ENCODE data around the gene SH3RF3.
"Not testable (repeated sequence)": the region's sequence is repeated elsewhere in the genome, so short reads cannot be mapped to it uniquely, and the experiment has no call there.

Gene SH3RF3

GRCh38 chr2:109206569-109207146 is 77.7 kb downstream of the SH3RF3 start:
- DNase-seq, result no peak

- DNase-seq, result no peak
Observed at GRCh38 chr2:109207176-109207575, 78.2 kb downstream of the SH3RF3 start.

- no peak for DNase-seq
Observed at GRCh38 chr2:109208071-109208950, 79.3 kb downstream of the SH3RF3 start.

- no peak for DNase-seq
Observed at GRCh38 chr2:109208951-109209335, 79.9 kb downstream of the SH3RF3 start.

GRCh38 chr2:109209412-109209811 is 80.4 kb downstream of the SH3RF3 start:
- no peak for DNase-seq

- no peak for DNase-seq
Observed at GRCh38 chr2:109209941-109210340, 80.9 kb downstream of the SH3RF3 start.

GRCh38 chr2:109210431-109211200 is 81.6 kb downstream of the SH3RF3 start:
- peak; percentile 26 for DNase-seq

- no peak for DNase-seq
Observed at GRCh38 chr2:109211315-109211714, 82.3 kb downstream of the SH3RF3 start.

GRCh38 chr2:109212836-109213563 is 84.0 kb downstream of the SH3RF3 start:
- no peak for DNase-seq

- peak; percentile 97 for DNase-seq
Observed at GRCh38 chr2:109213646-109214433, 84.8 kb downstream of the SH3RF3 start.

- DNase-seq, result no peak
Observed at GRCh38 chr2:109214651-109215371, 85.8 kb downstream of the SH3RF3 start.

GRCh38 chr2:109215866-109216265 is 86.9 kb downstream of the SH3RF3 start:
- DNase-seq, result no peak

- DNase-seq, result peak; percentile 21
Observed at GRCh38 chr2:109216332-109216731, 87.3 kb downstream of the SH3RF3 start.

- DNase-seq, result peak; percentile 10
Observed at GRCh38 chr2:109217362-109218086, 88.5 kb downstream of the SH3RF3 start.

- peak; percentile 16 for DNase-seq
Observed at GRCh38 chr2:109218087-109218791, 89.2 kb downstream of the SH3RF3 start.

GRCh38 chr2:109218792-109219126 is 89.8 kb downstream of the SH3RF3 start:
- no peak for DNase-seq

GRCh38 chr2:109220860-109221259 is 91.9 kb downstream of the SH3RF3 start:
- DNase-seq, result no peak

- DNase-seq, result not testable (repeated sequence)
Observed at GRCh38 chr2:109221316-109221715, 92.3 kb downstream of the SH3RF3 start.

- DNase-seq, result no peak
Observed at GRCh38 chr2:109222422-109222821, 93.4 kb downstream of the SH3RF3 start.

- no peak for DNase-seq
Observed at GRCh38 chr2:109222825-109223471, 93.9 kb downstream of the SH3RF3 start.

All from MV-4-11 (cell line).